GM18511 (cell line): Measurements from ENCODE around the gene TNP2.
A peak's percentile ranks its signal among the peaks of the same experiment; 100 is the strongest.

Source experiments
- ATAC-seq: cut with Tn5 transposase; IDR thresholded peaks from one replicate; pipeline ENCODE4 v1.9.1; 2021; ENCODE audit warnings: mild to moderate bottlenecking, moderate library complexity; ENCODE audit not compliant: unreplicated experiment

The TNP2 gene

GRCh38 chr16:11245222-11245737 is 23.8 kb downstream of the TNP2 start:
- no peak for ATAC-seq

DNA sequence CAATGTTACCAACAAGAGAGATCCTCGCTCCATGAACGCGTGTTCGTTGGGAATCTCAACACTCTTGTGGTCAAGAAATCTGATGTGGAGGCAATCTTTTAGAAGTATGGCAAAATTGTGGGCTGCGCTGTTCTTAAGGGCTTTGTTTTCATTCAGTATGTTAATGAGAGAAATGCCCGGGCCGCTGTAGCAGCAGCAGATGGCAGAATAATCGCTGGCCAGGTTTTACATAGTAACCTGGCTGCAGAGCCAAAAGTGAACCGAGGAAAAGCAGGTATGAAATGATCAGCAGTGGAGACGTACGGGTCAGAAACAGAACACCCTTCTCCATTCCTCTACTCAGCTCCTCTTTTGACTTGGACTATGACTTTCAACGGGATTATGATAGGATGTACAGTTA is 26.5 kb downstream of the TNP2 start:
- ATAC-seq, result no peak

GRCh38 chr16:11241480-11242204 is 27.5 kb downstream of the TNP2 start:
- no peak for ATAC-seq

- ATAC-seq, result no peak
Measured at GRCh38 chr16:11240636-11241473, 28.3 kb downstream of the TNP2 start.

DNA sequence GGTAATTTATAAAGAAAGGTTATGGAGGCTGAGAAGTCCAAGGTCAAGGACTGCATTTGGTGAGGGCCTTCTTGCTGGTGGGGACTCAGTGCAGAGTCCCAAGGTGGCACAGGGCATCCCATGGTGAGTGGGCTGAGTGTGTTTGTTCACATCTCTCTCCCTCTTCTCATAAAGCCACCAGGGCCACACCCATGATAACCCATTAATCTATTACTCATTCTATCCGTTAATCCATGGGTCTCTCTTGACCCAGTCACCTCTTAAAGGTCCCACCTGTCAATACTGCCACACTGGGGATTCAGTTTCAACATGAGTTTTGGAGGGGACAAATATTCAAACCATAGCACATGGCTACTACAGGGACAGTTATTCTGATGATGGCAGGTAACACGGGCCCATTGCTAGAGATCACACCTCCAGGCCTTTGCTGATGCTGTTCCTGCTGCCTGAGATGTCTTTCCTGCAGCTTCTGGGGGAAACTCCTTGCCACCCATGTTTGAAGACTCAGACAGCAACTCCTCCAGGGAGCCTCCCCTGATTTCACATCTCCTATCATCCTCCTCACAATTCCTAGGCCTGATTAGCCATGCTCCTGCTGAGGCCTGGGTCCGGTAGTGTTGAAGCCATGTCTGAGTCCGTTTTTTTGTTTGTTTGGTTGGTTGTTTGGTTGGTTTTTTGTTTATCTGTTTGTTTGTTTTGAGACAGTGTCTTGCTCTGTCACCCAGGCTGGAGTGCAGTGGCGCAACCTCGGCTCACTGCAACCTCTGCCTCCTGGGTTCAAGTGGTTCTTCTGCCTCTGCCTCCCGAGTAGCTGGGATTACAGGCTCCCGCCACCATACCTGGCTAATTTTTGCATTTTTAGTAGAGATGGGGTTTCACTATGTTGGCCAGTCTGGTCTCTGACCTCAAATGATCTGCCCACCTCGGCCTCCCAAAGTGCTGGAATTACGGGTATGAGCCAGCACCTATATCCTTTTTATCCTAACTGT is 29.2 kb downstream of the TNP2 start:
- ATAC-seq, result no peak

- no peak for ATAC-seq
Measured at GRCh38 chr16:11238272-11239202, 30.6 kb downstream of the TNP2 start.

DNA sequence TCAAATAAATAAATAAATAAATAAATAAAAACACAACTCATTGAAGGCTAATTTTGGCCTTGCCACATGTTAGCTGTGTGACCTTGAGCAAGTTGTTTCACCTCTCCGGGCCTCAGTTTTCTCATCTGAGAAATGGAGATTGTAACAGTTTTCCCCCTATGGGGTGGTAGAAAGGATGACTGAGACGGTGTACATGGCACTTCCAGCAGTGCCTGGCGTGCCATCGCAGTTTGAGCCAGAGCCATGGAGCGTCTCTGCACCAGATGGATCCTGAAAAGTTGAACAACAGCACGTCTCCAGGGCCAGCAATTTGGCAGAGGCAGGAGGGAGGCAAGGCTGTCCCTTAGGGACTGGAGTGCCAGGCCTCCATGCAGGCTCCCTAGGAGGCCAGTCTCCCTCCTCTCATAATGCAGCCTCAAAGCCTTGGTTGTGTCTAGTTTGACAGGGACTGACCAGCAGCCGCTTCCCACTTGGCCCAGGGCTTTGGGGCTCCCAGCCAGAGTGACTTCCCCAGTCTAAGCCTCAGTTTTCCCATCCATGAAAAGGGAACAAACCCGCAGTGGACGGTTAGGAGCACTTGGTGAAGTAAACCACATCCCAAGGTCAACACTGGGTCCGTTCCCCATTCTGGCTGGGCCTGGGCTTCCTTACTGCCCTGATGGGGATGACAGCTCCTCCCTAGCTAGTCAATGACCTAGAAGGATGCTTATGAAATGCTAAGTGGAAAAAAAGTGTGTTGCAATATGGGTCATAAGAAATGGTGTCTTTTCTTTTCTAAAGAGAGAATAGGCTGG is 32.5 kb downstream of the TNP2 start:
- ATAC-seq, result no peak

DNA sequence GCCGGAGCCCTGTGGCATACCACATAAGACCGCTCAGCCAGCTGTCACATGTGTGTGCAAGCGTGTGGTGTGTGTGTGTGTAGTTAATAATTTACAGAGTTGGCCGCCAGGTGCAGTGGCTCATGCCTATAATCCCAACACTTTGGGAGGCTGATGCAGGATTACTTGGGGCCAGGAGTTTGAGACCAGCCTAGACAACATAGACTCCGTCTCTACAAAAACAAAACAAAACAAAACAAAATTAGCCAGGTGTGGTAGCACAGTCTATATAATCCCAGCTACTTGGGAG is 33.5 kb downstream of the TNP2 start:
- ATAC-seq, result no peak

DNA sequence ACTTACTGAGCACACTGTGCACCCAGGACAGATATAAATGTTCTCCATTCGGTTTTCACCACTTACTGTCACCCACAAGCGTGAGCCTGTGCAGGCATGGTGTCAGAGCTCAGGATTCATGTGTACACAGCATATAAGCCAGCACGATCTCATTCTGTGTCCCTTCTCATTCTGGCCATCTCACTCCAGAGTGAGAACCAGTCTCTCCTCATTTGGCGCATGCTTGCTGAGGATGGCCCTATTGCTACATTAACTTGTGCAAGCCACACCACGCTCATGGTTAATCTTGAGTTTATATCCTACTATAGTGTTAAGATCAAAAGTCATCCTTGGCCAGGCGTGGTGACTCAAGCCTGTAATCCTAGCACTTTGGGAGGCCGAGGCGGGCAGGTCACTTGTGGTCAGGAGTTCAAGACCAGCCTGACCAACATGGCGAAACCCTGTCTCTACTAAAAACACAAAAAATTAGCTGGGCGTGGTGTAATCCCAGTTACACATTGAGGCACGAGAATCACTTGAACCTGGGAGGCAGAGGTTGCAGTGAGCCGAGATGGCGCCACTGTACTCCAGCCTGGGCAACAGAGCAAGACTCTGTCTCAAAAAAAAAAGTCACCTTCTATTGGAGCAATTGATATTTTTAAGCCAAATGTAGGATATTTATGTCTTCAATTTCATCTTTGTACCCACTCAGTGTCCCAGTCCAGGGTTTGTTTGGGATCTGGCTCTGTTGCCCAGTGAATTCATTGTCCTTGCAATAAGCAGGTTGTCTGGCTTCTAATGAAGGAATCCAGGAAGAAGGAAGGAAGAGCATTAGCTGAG is 34.0 kb downstream of the TNP2 start:
- ATAC-seq, result no peak

GRCh38 chr16:11233727-11234376 is 35.3 kb downstream of the TNP2 start:
- ATAC-seq, result no peak

DNA sequence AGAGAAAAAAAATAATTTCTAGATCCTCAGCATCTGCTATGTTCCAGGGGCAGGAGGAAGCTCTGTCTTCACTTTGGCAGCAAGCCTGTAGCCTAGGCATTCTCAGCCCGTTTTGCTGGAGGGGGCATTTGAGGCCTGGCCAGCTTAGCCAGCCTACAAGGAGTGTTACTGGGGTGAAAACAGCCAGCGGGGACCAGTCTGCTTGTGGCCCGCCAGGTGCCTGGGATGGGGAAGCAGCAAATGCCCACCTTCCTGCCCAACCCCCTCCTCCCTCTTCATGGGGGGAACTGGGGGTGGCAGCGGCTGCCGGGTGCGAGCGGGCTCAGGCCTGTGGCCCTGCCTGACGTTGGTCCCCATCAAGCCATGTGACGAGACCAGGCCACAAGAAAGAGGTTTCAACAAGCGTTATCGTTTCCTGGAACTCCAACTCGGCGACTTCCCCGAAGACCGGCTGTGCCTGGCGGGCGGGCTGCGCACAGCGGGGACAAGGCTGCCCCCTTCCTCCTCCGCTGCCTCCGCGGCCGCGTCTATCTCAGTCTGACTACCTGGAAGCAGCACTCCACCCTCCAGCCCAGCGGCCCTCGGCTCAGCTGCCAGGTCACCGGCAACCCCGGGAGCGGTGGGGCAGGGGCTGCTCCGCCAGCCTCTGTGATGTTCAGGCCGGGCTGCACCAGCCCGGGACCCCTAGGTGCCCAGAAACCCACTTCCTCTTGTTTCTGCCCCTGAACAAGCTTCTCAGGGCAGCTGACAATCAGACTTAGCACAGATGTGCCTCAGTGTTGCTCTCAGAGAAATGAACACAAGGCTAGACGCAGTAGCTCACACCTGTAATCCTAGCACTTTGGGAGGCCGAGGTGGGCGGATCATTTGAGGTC is 36.0 kb downstream of the TNP2 start:
- ATAC-seq, result peak; percentile 69

GRCh38 chr16:11232302-11232851 is 36.7 kb downstream of the TNP2 start:
- ATAC-seq, result no peak

GRCh38 chr16:11231367-11231970 is 37.7 kb downstream of the TNP2 start:
- ATAC-seq, result no peak

DNA sequence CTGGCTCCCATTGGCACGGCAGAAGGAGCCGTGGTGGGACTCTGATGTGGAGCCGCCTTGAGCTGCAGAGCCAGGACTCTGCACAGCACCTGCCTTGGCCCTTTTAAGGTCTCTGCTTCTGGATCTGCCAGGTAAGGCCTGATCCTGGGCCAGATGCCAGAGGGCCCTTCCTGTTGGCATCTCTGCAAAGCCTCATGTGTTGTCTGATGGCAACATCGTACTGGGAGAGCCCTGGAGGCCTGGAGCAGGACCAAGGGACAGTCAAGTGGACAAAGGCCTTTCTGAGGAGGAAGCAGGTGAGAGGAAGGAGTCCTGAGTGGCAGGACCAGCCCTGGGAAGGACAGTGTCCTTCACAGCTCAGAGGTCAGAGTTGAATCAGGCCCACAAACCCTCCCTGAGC is 39.2 kb downstream of the TNP2 start:
- no peak for ATAC-seq

- no peak for ATAC-seq
Measured at GRCh38 chr16:11229432-11229831, 39.7 kb downstream of the TNP2 start.
